H1 (cell line): ENCODE measurements around the gene INPP4A. TPM values are rescaled to one million over a fixed set of nuclear protein-coding genes. Genes with fewer than 3 reads are reported as not detected.

Experiments
- JUND ChIP-seq: IDR thresholded peaks from 2 replicates; pipeline ENCODE4 v1.6.1; 2011; ENCODE audit warnings: mild to moderate bottlenecking, improper control_type of control experiment, low read length
- POU5F1 ChIP-seq: IDR thresholded peaks from 2 replicates; pipeline ENCODE4 v1.6.1; 2011; ENCODE audit warnings: low read depth, mild to moderate bottlenecking, low read length, moderate library complexity
- polyA plus RNA-seq, 7 experiments: library from polyadenylated mRNA; depleted of rRNA in 3 of 7; stranded (reverse) in 5 of 7; unstranded in 2 of 7; fragments of >200 nt in 5 of 7; fragments of 200-250 nt in 2 of 7; gene quantifications; 1 replicate in 5 of 7; 2 replicates in 1 of 7; 4 replicates in 1 of 7; pipeline versions ENCODE4 v1.2.1 to v1.2.3, GENCODE V29; 2011 to 2013; ENCODE audit warnings: missing spikeins in 2 of 7, mixed read lengths in 2 of 7
- total RNA-seq: library from RNA; stranded (reverse); fragmentation: NEBNext Ultra II Directional; extraction: Animal tissue kit (Norgen Biotek cat#: 25700); gene quantifications from 2 replicates; pipeline ENCODE4 v1.2.1, GENCODE V29; 2021

The INPP4A gene
- total and polyA plus RNA-seq, 2 of the 8 experiments (the other 6 are each of a cell fraction or from before 2014, with no cell fraction given): 25.6 to 34.3 TPM

GRCh38 chr2:98598781-98599428, 154.2 kb downstream of the INPP4A start (continued):
- TF ChIP-seq POU5F1 (no peak), JUND (no peak)
- TF ChIP-seq, all 59 proteins: peak for 0
